GM06990 (cell line): ENCODE results near the gene HIPK3.

Experiments used
- DNase-seq: peaks from one replicate; pipeline ENCODE4 v3.0.0-alpha.2; 2011; ENCODE audit not compliant: insufficient read length; ENCODE audit errors: extremely low read depth
- H3K27me3 ChIP-seq: replicated peaks from 2 replicates; pipeline ENCODE4 v1.6.0; 2011; ENCODE audit warnings: low read length; ENCODE audit not compliant: control insufficient read depth, insufficient read depth
- H3K36me3 ChIP-seq: 2 replicates; pipeline ENCODE4 v1.5.1; 2011; ENCODE audit warnings: low read length; ENCODE audit not compliant: control insufficient read depth, insufficient read depth
- H3K4me3 ChIP-seq: replicated peaks from 2 replicates; pipeline ENCODE4 v1.5.1; 2011; ENCODE audit warnings: low read depth, mild to moderate bottlenecking, control low read depth, low read length
- TF ChIP-seq, protein P1 (sequence below): IDR thresholded peaks from 2 replicates; pipeline ENCODE4 v1.5.1; 2011; ENCODE audit warnings: low read length, control low read depth, mild to moderate bottlenecking, inconsistent platforms; ENCODE audit not compliant: insufficient read depth, poor library complexity, severe bottlenecking

Gene HIPK3

DNA sequence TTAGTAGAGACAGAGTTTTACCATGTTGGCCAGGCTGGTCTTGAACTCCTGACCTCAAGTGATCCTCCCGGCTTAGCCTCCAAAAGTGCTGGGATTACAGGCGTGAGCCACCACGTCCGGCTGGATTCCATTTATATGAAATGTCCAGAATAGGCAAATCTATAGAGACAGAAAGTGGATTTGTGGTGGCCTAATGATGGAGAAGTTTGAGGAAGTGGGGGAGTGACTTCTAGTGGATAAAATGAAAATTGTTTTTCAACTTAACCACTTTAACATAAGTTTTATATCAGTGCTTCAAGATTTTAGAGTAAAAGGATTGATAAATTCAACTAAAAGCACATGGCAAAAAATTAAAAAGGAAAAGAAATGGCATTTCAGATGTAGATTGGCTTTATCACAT, 66.2 kb downstream of the HIPK3 start:
- TF ChIP-seq, protein P1, sequence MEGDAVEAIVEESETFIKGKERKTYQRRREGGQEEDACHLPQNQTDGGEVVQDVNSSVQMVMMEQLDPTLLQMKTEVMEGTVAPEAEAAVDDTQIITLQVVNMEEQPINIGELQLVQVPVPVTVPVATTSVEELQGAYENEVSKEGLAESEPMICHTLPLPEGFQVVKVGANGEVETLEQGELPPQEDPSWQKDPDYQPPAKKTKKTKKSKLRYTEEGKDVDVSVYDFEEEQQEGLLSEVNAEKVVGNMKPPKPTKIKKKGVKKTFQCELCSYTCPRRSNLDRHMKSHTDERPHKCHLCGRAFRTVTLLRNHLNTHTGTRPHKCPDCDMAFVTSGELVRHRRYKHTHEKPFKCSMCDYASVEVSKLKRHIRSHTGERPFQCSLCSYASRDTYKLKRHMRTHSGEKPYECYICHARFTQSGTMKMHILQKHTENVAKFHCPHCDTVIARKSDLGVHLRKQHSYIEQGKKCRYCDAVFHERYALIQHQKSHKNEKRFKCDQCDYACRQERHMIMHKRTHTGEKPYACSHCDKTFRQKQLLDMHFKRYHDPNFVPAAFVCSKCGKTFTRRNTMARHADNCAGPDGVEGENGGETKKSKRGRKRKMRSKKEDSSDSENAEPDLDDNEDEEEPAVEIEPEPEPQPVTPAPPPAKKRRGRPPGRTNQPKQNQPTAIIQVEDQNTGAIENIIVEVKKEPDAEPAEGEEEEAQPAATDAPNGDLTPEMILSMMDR, result no peak
- H3K36me3 ChIP-seq, result no peaks in the 10 kb centered on the region
- H3K4me3 ChIP-seq, result no peak overlapping the region
- DNase-seq, result no peak
- H3K27me3 ChIP-seq, result no peaks in the 10 kb centered on the region

DNA sequence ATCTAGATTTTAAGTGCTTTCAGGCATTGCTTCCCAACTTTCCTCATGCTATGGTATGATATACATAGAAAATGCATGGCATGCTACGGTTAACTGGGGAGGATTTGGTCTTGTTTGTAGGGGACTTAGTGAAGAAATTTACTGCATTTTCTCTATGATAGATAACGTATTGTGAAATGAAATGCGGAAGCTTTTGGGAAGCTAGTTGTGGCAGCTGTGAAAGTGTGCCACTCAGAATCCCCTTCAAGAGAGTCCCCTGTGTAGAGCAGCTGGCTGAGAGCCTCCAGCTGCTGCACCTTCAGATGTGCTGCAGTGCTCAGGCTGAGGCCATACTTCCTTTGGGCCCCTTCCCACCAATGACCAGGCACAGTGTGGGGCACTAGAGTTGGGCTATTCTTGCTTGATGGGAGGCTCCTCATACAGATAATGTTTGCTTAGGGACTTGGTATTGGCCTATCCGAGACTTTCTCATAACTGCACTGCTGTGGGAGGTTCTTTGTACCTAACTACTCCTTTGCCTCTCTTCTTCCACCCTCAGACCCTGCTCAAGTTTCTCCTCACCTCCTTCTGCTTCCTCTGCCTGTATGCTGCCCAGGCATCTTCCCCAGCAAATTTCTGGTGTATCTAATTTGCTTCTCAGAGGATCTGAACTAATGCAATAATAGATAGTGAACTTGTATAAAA, 67.3 kb downstream of the HIPK3 start:
- no peaks in the 10 kb centered on the region for H3K36me3 ChIP-seq
- no peaks in the 10 kb centered on the region for H3K27me3 ChIP-seq
- no peak overlapping the region for H3K4me3 ChIP-seq
- no peak for DNase-seq
- TF ChIP-seq, protein P1, result no peak

DNA sequence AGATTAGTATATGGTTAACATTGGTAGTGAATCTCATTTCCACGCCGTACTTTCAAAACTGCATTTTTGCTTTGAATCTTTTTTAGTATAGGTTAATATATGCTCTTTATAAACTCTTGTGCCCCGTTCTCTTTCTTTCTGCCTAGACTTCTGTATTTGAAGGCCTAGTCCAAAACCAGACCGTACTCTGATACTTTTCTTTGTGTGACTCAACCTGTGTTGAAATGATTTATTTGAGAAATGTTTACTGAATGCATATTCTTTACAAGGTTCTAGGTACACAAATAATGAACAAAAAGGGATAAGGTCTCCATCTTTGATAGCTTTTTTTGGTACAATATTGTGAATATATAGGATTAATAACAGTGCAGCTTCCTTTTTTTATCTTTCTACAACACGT, 68.3 kb downstream of the HIPK3 start:
- Histone ChIP-seq H3K4me3 (no peak overlapping the region), H3K36me3 (no peaks in the 10 kb centered on the region), H3K27me3 (no peaks in the 10 kb centered on the region)
- TF ChIP-seq, protein P1, result no peak
- no peak for DNase-seq

DNA sequence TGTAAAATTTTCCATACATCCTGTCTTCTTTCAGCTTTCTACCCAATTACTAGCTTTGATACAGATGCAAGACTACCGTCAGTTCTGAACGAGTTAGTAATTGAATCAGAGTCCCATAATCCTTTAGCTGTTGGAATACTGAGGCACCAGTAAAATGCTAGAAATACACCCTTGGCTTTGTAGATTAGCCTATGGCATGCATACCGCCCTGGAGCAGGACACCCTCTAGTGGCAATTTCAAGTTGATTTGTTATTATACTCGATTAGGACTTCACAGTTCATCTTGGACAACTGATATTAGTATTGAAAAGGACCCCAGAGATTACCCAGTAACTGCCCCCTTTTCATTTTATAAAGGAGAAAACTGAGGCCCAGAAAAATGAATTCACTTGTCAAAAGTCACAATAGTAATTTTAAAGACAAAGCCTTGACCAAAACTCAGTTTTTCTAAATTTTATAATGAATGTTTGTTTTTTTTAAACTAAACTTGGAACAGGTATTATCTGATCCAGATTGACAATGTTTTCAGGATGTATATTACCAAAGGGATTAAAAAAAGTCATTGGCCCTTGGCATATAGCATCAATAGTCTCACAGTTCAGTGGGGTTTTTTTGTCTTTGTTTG, 72.6 kb downstream of the HIPK3 start:
- H3K36me3 ChIP-seq, result no peaks in the 10 kb centered on the region; the same call in none of the 2 replicates
- no peak for DNase-seq
- TF ChIP-seq, protein P1, result peak; percentile 65
- no peaks in the 10 kb centered on the region for H3K27me3 ChIP-seq
- H3K4me3 ChIP-seq, result no peak overlapping the region

DNA sequence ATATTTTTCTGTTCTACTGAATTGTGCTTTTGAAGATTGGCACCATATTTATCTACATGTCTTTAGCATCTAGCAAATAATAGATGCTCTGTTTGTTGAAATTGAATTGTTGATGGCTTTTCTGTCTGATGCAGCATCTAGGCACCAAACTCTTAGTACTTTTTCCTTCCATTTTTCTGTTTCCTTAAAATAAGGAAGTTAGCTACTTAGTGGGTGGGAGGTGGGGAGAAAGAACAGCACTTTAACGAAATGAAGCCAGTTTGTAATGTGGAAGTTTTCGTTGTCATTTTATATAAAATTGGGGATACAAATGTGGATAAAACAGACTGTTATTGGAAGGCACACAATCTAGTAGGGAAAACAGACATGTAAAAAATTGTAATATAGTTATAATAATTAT, 76.6 kb downstream of the HIPK3 start:
- H3K36me3 ChIP-seq, result no peaks in the 10 kb centered on the region; the same call in none of the 2 replicates
- TF ChIP-seq, protein P1, result no peak

More for the DNA sequence above, 76.6 kb downstream of the HIPK3 start:
- H3K27me3 ChIP-seq, result no peaks in the 10 kb centered on the region
- no peak overlapping the region for H3K4me3 ChIP-seq
- no peak for DNase-seq
